A673 (cell line): ENCODE results near the gene SAP30.

Experiments
- CTCF ChIP-seq: fragments of 300-800, 200-600 bp; sonication (generic); conservative IDR thresholded peaks from 2 replicates; pipeline ENCODE4 v1.5.1; 2017; ENCODE audit warnings: low read depth, mild to moderate bottlenecking, antibody characterized with exemption, low read length, moderate library complexity, mixed read lengths
- EZH2 ChIP-seq: fragments of 200-600 bp; sonication (generic); IDR thresholded peaks from 2 replicates; pipeline ENCODE4 v1.6.1; 2017; ENCODE audit warnings: borderline replicate concordance, low read depth, mild to moderate bottlenecking, mixed read lengths, antibody characterized with exemption, low read length; ENCODE audit not compliant: poor library complexity, severe bottlenecking

- TF ChIP-seq EZH2 (no peak), CTCF (no peak)
These were observed 33.6 kb downstream of the SAP30 start for GRCh38 chr4:173404296-173404865.
